ENCODE measurements around the gene GUCA1C. TPM values are rescaled to one million over a fixed set of nuclear protein-coding genes. Genes with fewer than 3 reads are reported as not detected.

The GUCA1C gene
- total and polyA plus RNA-seq, 2 of the 13 experiments (the other 11 are each of a cell fraction or from before 2014, with no cell fraction given): not detected

- no peak for TF ChIP-seq ZNF282 (IDR thresholded peaks at IDR 0.05; ENCODE audit: partially characterized antibody)
- TF ChIP-seq ZBTB37 (CRISPR knock-in tag; IDR thresholded peaks at IDR 0.05): no peak
Observed at GRCh38 chr3:108918866-108919265, 34.8 kb downstream of the GUCA1C start (continued).

- H3K79me2 ChIP-seq (ENCODE audit: insufficient read depth, low read length): no peaks in the 10 kb centered on the region
- no peak overlapping the region for H2AFZ ChIP-seq (ENCODE audit: low read length)
- no peak overlapping the region for H3K9ac ChIP-seq (ENCODE audit: insufficient read depth, low read depth, low read length)
- no peaks in the 10 kb centered on the region for H3K4me1 ChIP-seq (ENCODE audit: insufficient read depth, low read length)
- no peaks in the 10 kb centered on the region for H3K36me3 ChIP-seq (replicated peaks in 1 of 2; ENCODE audit: control insufficient read depth in 1 of 2, insufficient read depth in 2 of 2, low read length in 2 of 2)
- CTCF ChIA-PET (ENCODE audit: low intra/inter-chr PET ratio, low total read pairs): interaction anchor here (2.1 kb wide), 2 partner anchors 253 to 425 kb away, joined by 11 to 25 read pairs; no protein-coding TSS in a partner anchor
- intact Hi-C loops (cut with micrococcal nuclease; ENCODE audit: unreplicated experiment) (loop anchor here (1.0 kb wide), 2 partner anchors 253 to 426 kb away; no protein-coding TSS in a partner anchor), in situ Hi-C loops (cut with HindIII; ENCODE audit: extremely low pct_ligation_motif_present, low pct_unique_long_range_greater_than_20kb) (loop anchor here (5.0 to 10.0 kb wide), 2 partner anchors 243 to 420 kb away; no protein-coding TSS in a partner anchor)
- WGBS (ENCODE audit: low lambda C conversion rate): 10% methylated on average over 6 of the region's 6 CpGs
- POLR2A ChIA-PET: no interaction called here
- no peak overlapping the region for H3K4me2 ChIP-seq (ENCODE audit: low read depth, low read length)
- H3K27me3 ChIP-seq (ENCODE audit: control insufficient read depth in 1 of 2, insufficient read depth in 2 of 2, low read length in 2 of 2): no peaks in the 10 kb centered on the region
- H4K20me1 ChIP-seq (ENCODE audit: insufficient read depth, low read length): no peaks in the 10 kb centered on the region
- no TSS peak for BruUV-seq (replicated peaks)
- DNase-seq (ENCODE audit: low spot score): peak; percentile 61
- FAIRE-seq: peak; percentile 91
- H3K27ac ChIP-seq (ENCODE audit: extremely low read length, insufficient read depth, low read length): no peak overlapping the region
- peak; percentile 96 for ATAC-seq
- no peak overlapping the region for H3K4me3 ChIP-seq (replicated peaks in 1 of 3; ENCODE audit: insufficient read depth in 1 of 3, low read depth in 2 of 3, low read length in 3 of 3)
- no peaks in the 10 kb centered on the region for H3K9me3 ChIP-seq (ENCODE audit: low read length)
- TF ChIP-seq ELF1 (CRISPR knock-in tag; IDR thresholded peaks at IDR 0.05) (no peak), SMC3 (IDR thresholded peaks at IDR 0.05; ENCODE audit: low read length) (peak; percentile 73), ZNF800 (CRISPR knock-in tag; IDR thresholded peaks at IDR 0.05) (no peak), RAD21 (CRISPR knock-in tag; IDR thresholded peaks at IDR 0.05) (peak; percentile 41; the same call in 1 of the 2 replicates), HNF1B (CRISPR knock-in tag; IDR thresholded peaks at IDR 0.05) (0 out of 2 replicates have a peak, but pooled peaks have one; percentile 19), ZNF878 (CRISPR knock-in tag; IDR thresholded peaks at IDR 0.05) (no peak)
Observed at GRCh38 chr3:108914774-108915641, 38.7 kb downstream of the GUCA1C start.
